ENCODE measurements around the gene CDH24.

Gene CDH24

DNA sequence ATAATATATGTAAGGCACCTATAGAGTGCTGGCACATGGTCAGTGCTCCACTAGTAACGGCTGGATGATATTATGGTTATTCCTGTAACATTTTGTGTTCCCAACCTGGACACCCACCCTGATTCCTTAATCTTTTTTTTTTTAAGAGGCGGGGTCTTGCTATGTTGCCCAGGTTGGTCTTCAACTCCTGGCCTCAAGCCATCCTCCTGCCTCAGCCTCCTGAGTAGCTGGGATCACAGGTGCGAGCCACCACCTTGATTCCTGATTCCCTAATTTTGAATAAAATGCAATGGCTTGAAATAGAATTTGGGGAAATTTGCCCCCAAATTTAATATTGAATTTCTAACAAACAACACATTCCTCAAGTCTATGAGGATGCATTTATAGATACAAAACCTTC, 54.7 kb downstream of the CDH24 start:
- in situ Hi-C loops (cut with MboI; ENCODE audit: low sequenced_read_pairs, unreplicated experiment): no loop called here
- DNase-seq (ENCODE audit: low spot score): no peak

DNA sequence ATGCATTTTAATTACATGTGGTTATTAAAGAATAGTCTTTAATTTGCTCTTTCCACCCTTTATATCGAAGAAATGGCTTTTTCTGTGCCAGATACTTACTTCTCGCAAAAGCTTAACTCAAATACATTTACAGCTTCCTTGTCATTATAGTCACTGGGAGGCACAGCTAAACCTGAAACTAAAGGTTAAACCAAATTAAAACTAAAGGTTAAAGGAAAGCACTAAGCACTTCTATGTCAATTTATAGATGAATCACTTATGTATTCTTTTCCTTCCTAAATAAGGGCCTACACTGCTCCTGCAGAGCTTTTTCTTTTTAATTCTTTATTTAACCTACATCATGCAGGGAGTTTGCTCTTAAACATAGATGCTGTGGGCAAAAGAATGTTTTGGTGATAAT, 56.5 kb downstream of the CDH24 start:
- TF ChIP-seq, protein P1, sequence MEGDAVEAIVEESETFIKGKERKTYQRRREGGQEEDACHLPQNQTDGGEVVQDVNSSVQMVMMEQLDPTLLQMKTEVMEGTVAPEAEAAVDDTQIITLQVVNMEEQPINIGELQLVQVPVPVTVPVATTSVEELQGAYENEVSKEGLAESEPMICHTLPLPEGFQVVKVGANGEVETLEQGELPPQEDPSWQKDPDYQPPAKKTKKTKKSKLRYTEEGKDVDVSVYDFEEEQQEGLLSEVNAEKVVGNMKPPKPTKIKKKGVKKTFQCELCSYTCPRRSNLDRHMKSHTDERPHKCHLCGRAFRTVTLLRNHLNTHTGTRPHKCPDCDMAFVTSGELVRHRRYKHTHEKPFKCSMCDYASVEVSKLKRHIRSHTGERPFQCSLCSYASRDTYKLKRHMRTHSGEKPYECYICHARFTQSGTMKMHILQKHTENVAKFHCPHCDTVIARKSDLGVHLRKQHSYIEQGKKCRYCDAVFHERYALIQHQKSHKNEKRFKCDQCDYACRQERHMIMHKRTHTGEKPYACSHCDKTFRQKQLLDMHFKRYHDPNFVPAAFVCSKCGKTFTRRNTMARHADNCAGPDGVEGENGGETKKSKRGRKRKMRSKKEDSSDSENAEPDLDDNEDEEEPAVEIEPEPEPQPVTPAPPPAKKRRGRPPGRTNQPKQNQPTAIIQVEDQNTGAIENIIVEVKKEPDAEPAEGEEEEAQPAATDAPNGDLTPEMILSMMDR (IDR thresholded peaks at IDR 0.05; ENCODE audit: borderline replicate concordance, control extremely low read depth, extremely low read depth, insufficient read depth, missing control alignments): no peak
- in situ Hi-C loops (cut with MboI; ENCODE audit: low sequenced_read_pairs, unreplicated experiment): no loop called here
- no peak for DNase-seq (ENCODE audit: low spot score)

More for the DNA sequence above, 54.7 kb downstream of the CDH24 start:
- TF ChIP-seq, protein P1 (IDR thresholded peaks at IDR 0.05; ENCODE audit: borderline replicate concordance, control extremely low read depth, extremely low read depth, insufficient read depth, missing control alignments): no peak

DNA sequence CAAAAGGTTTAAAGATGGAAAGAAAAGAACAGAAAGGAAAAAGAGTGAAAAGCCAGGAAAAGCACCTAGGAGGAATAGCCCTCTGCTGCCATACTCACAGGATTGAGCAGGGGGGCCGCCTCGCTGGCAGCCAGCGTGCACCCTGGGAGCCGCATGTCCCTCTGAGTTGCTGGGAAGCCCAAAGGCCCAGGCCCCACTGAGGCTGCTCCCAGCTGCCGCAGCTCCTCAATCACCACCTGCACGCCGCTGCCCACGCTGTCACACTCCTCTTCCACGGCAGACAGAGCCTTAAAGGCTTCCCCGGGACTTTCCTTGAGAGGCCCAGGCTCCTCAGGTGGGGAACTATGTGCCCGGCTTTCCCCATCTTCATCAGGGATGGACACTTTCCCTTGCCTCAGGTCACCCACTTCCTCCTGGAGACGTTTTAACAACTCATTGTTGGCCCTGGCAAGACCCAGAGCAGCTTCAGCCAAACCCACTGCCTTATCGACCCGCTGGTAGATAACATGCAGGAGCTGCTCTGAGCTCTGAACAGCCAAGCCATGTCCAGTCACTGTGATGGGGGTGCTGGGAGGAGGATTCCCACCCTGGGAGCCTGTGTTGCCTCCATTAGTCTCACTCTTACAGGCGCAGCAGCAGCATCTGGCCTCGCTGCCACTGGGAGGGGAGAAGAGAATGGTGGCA, 58.8 kb downstream of the CDH24 start:
- in situ Hi-C loops (cut with MboI; ENCODE audit: low sequenced_read_pairs, unreplicated experiment): no loop called here
- TF ChIP-seq, protein P1 (IDR thresholded peaks at IDR 0.05; ENCODE audit: borderline replicate concordance, control extremely low read depth, extremely low read depth, insufficient read depth, missing control alignments): no peak
- DNase-seq (ENCODE audit: low spot score): no peak

DNA sequence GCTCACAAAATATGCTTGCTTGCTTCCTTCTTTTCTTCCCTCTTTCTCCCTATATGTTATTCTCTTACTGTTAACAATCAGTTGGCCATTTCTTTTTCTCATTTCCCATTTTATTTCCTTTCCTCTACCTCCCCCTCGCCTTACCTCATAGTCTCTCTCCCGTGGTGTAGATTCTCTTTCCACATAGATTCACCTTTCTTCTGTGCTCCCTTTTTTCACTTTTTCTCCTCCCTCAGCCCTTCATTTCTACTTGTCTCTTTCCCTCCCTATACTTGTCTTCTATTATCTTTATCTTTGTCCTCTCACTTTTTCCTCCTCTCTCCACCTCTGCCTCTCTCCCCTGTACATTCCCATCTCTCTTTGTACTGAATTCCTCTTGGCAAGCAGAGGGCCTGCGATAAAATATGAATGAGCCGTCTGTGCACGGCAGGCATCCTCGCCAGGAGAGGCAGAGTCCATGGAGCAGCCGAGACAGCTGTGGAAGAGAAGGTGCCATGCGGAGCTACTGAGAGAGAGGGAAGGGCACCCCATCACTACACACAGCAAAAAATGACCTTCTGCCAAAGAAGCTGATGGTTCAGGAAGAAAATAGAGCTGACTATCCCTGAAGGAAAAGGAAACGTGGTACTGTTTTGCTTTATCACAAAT, 59.5 kb downstream of the CDH24 start:
- TF ChIP-seq, protein P1 (IDR thresholded peaks at IDR 0.05; ENCODE audit: borderline replicate concordance, control extremely low read depth, extremely low read depth, insufficient read depth, missing control alignments): no peak
- in situ Hi-C loops (cut with MboI; ENCODE audit: low sequenced_read_pairs, unreplicated experiment): no loop called here
- DNase-seq (ENCODE audit: low spot score): no peak

Measured in GM13976 (cell line).